GM19463 (cell line): Measurements from ENCODE around the gene TLR1.
A peak's percentile ranks its signal among the peaks of the same experiment; 100 is the strongest.
"Not testable (repeated sequence)": the region's sequence is repeated elsewhere in the genome, so short reads cannot be mapped to it uniquely, and the experiment has no call there.

Experiments
- ATAC-seq: cut with Tn5 transposase; IDR thresholded peaks from one replicate; pipeline ENCODE4 v1.9.1; 2021; ENCODE audit warnings: mild to moderate bottlenecking, moderate library complexity; ENCODE audit not compliant: unreplicated experiment

Gene TLR1

DNA sequence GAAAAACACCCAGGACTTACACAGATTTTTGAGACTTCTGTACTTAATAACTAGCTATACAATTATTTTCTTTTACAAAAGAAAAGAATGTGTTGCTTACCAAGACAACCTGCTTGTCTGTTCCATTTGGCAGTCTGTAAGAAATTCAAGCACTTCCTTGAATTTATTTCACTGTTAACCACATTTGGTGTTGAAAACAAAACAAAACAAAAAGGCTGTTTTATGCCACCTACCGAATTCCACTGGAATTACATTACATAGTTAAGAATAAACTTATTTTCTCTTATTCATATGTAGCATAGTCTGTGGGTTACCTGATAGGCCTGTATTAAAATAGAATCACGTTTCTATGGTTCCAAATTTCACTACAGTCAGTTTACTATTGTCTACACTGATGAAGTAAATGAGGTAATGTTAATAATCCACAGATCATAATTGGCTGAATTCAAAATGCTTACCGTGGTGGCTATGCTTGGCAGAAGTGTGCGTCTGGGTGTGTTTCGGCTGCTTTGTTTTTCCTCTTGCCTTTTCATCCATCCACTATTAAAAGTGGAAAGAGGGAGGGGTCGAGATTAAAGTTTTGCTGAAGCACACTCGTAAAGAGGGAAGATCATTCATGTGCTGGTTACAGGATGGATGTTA lies at the start of gene TLR1:
Gene TLR1 (minus strand): TSS at position 138 of the 642 bp plus-strand sequence. CDS start 5,960 bp downstream, outside the sequence.
- no peak for ATAC-seq

- ATAC-seq = no peak
These were observed 41.4 kb upstream of the TLR1 start for GRCh38 chr4:38846015-38846414.

DNA sequence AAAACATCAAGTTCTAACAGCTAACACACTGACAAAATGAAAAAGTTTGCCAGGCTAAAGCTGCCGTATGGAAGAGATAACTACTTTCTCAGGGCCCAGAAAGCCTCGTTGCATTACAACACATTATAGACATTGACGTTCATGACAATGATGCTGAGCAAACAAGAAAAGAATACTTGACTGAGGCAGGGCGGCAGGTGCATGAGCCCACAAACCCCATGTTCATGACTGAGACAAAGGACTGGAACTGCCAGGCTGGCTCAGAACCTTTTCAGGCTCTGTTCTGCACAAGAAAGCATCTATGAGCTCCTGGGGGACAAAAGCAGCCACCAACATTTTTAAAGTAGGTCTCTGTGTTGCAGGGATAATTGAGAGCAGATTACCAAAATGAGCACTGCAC lies 38.4 kb upstream of the TLR1 start:
- ATAC-seq = no peak

DNA sequence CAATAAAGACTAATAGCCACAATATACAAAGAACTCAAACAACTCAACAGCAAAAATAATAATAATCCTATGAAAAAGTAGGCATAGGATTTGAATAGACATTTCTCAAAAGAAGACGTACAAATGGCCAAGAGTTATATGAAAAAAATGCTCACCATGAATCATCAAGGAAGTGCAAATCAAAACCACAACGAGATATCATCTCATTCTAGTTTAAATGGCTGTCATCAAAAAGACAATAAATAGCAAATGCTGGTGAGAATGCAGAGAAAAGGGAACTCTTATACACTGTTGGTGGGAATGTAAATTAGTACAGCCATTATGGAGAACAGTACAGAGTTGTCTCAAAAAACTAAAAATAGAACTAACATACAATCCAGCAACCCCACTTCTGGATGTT lies 33.3 kb upstream of the TLR1 start:
- no peak for ATAC-seq

GRCh38 chr4:38837334-38837733 lies 32.7 kb upstream of the TLR1 start:
- ATAC-seq = no peak

DNA sequence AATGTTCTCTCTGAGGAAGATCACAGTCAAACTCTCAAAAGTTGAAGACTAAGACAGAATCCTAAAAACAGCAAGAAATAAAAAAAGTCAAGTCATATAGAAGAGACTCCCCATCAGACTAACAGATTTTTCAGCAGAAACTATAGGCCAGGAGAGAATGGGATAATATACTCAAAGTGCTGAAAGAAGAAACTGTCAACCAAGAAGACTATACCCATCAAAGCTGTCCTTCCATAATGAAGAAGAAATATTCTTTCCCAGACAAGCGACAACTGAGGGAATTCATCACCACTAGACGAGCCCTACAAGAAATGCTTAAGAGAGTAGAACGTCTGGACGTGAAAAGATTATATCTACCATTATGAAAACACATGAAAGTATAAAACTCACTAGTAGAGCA lies 30.0 kb upstream of the TLR1 start:
- ATAC-seq = no peak

DNA sequence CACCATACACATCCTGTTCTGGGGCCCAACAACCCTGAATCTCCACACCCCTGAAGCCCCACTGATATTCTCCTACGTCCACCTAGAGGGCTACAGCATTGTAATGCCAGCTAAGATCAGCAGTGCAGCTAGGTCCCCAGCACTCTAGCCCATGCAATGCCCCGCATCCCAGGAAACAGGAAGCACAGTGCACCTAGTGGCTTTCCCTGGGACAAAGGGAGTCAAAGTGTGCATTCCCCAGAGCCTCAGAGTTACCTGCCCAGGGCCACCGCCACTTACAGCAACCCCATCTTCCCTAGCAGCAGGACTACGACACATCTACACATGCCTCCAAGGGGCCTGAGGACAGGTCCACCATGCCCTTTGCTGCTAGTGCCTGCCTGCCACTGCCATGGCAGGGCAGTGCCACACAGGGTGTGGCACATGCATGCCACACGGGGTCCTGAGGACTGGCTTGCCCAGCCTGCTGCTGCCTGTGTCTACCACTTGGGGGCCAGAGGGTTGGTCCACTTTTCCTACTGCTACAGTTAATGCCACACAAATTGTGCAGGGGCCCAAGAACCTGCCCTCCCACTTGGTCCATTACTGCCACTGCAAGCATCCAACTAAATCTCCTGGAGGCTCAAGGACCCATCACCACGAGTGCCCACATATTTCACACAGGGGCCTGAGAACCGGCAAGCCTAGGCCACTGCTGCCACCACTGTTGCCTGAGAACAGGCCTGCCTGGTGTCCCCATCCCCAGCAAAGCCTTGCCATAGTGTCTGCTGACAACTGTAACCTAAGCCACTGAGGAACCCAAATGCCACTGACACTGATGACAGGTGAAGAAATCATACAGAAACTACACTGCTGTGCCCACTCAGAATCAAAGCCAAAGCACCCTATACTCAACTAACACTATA lies 28.3 kb upstream of the TLR1 start:
- ATAC-seq = no peak

DNA sequence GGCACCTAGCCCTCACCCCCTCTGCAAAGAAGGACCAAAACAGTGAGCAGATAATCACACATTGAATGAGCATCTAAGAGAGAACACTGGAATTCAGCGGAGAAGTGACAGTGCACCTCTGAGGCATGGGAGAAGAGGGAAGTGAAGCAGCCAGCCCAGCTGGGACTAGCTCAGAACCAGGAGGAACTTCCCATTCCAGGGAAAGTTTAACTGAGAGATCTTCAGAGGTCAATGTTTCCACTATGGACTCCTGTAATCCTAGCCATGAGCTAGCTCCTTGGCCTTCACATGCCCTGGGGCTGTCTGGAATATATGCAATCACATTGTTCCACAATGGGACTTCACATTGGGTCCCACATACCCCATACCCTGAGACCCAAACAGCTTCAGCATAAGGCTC lies 27.6 kb upstream of the TLR1 start:
- ATAC-seq = no peak

GRCh38 chr4:38831653-38832052 lies 27.1 kb upstream of the TLR1 start:
- no peak for ATAC-seq

GRCh38 chr4:38829237-38829636 lies 24.6 kb upstream of the TLR1 start:
- no peak for ATAC-seq

- ATAC-seq = no peak
These were observed 19.2 kb upstream of the TLR1 start for GRCh38 chr4:38823766-38824165.

DNA sequence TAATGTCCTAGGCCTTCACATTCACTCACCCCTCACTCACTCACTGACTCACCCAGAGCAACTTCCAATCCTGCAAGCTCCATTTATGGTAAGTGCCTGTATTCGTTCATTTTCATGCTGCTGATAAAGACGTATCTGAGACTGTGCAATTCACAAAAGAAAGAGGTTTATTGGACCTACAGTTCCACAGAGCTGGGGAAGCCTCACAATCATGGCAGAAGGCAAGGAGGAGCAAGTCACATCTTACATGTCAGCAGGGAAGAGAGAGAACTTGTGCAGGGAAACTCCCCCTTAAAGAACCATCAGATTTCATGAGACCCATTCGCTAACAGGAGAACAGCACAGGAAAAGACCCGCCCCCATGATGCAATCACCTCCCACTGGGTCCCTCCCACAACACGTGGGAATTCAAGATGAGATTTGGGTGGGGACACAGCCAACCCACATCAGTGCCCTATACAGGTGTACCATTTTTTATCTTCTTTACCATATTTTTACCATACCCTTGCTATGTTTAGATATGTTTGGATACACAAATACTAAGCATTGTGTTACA lies 18.2 kb upstream of the TLR1 start:
- ATAC-seq = no peak

DNA sequence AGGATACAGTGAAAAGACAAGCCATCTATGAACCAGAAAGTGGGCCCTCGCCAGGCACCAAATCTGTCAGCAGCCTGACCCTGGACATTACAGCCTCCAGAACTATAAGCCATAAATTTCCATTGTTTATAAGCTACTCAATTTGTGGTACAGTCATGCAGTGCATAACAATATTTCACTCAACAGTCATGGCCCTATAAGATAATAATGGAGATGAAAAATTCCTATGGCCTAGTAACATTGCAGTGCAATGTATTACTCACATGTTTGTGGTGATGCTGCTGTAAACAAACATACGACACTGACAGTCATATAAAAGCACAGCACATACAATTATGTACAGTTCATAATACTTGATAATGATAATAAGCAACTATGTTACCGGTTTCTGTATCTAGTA lies 17.1 kb upstream of the TLR1 start:
- no peak for ATAC-seq

GRCh38 chr4:38820329-38821061 lies 15.9 kb upstream of the TLR1 start:
- ATAC-seq = peak; percentile 50

DNA sequence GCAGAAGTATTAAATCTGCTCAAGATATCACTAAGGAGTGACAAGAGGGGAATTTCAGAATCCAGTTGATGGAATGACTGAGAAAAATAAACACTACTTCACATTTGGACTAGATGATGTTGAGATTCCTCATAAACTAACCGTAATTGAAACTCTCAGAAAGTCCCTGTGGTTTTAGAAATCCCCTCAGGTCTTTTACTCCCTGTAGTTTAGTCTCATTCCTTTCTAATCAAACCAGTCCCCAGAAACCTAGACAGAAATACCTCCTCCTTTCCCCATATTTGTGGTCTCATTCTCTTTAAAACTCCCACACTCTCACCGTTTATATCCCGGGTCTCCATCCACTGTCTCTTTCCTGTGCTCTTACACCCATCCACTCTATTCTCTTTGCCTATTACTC lies 15.0 kb upstream of the TLR1 start:
- ATAC-seq = peak; percentile 28

GRCh38 chr4:38818441-38818976 lies 13.9 kb upstream of the TLR1 start:
- peak; percentile 57 for ATAC-seq

GRCh38 chr4:38815885-38816782 lies 11.5 kb upstream of the TLR1 start:
- no peak for ATAC-seq

DNA sequence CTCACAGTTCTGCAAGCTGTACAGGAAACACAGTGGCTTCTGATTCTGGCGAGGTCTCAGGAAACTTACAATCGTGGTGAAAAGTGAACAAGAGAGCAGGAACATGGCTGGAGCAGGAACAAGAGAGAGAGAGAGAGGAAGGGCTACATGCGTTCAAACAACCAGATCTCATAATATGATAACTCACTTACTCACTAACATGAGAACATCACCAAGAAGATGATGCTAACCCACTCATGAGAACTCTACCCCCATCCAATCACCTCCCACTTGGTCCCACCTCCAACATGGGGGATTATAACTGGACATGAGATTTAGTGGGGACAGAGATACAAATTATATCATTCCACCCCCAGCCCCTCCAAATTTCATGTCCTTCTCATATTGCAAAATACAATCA lies 9.8 kb upstream of the TLR1 start:
- ATAC-seq = no peak

DNA sequence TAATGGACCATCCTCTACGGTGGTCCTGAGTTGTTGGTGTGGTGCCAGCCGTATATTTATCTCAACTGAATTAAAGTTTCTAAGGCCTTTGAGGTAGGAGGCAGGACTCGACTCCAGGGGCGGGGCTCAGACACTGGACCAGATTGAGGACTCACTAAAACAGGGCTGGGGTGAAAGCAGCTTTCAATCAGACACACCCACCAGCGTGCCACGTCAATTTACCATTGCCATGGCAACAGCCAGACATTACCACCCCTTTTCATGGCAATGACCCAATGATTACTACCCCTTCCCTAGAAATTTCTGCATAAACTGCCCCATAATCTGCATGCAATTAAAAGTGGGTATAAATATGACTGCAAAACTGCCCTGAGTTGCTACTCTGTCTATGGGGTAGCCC lies 6.7 kb upstream of the TLR1 start:
- no peak for ATAC-seq

DNA sequence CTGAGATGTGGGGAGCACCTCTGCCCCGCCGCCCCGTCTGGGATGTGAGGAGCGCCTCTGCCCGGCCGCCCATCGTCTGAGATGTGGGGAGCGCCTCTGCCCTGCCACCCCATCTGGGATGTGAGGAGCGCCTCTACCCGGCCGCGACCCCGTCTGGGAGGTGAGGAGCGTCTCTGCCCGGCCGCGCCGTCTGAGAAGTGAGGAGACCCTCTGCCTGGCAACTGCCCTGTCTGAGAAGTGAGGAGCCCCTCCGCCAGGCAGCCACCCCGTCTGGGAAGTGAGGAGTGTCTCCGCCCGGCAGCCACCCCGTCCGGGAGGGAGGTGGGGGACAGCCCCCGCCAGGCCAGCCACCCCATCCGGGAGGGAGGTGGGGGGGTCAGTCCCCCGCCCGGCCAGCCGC lies 2.9 kb upstream of the TLR1 start:
- not testable (repeated sequence) for ATAC-seq
